Endothelial cell of umbilical vein (primary cell): ENCODE data around the gene NIN. TPM values are rescaled to one million over a fixed set of nuclear protein-coding genes. Genes with fewer than 3 reads are reported as not detected.

ENCODE experiments used
- BruUV-seq: library from RNA; stranded (reverse); fragments of 400-500 nt; replicated peaks from 2 replicates; lab custom pipeline; 2021; lab: Mats Ljungman, UMichigan
- CTCF ChIA-PET: fragments of 300-600, 350-600 bp; sonication (Branson Sonifier 250); formaldehyde crosslinking; loops from one replicate; lab custom pipeline; 2021; ENCODE audit warnings: antibody characterized with exemption, inconsistent platforms; lab: Charles Lee
- POLR2A ChIA-PET: fragments of 300-600, 350-600 bp; sonication (Branson Sonifier 250); formaldehyde crosslinking; loops from one replicate; lab custom pipeline; 2021; ENCODE audit warnings: antibody characterized with exemption, inconsistent platforms; lab: Charles Lee
- DNase-seq: peaks from one replicate; pipeline ENCODE4 v3.0.0-alpha.2; 2011; ENCODE audit warnings: low read depth, low spot score
- FAIRE-seq: peaks from 2 replicates; lab custom pipeline; 2011; peaks lifted over from hg19 to GRCh38; lab: Jason Lieb, UNC
- H2AFZ ChIP-seq: 2 replicates; pipeline ENCODE4 v1.6.0; 2012; ENCODE audit warnings: low read depth, low read length, control low read depth, inconsistent platforms
- H3K27ac ChIP-seq: 2 replicates; pipeline ENCODE4 v1.5.1; 2011; ENCODE audit warnings: low read depth, mild to moderate bottlenecking, control low read depth, low read length, moderate library complexity; ENCODE audit not compliant: insufficient read depth
- H3K27me3 ChIP-seq, 2 experiments: 2 replicates each; pipeline versions ENCODE4 v1.6.0 to v1.6.1; 2011; ENCODE audit warnings: low read length in 2 of 2, mixed read lengths in 1 of 2; ENCODE audit not compliant: control insufficient read depth in 2 of 2, insufficient read depth in 2 of 2
- H3K36me3 ChIP-seq, 2 experiments: 2 replicates in 1 of 2; 3 replicates in 1 of 2; pipeline ENCODE4 v1.5.1; 2011; ENCODE audit warnings: low read length in 2 of 2, mild to moderate bottlenecking in 1 of 2, moderate library complexity in 1 of 2; ENCODE audit not compliant: control insufficient read depth in 2 of 2, insufficient read depth in 2 of 2; ENCODE audit errors: extremely low read depth in 1 of 2
- H3K4me1 ChIP-seq: 3 replicates; pipeline ENCODE4 v1.5.1; 2011; ENCODE audit warnings: mild to moderate bottlenecking, low read length; ENCODE audit not compliant: control insufficient read depth, insufficient read depth; ENCODE audit errors: extremely low read depth
- H3K4me2 ChIP-seq: 2 replicates; pipeline ENCODE4 v1.6.1; 2011; ENCODE audit warnings: low read length, control low read depth, mixed read lengths; ENCODE audit not compliant: insufficient read depth
- H3K4me3 ChIP-seq, 3 experiments: fragments of 200-600 bp in 1 of 3; sonication (generic), shearing (Covaris generic) in 1 of 3; replicated peaks in 1 of 3; 2 replicates each; pipeline ENCODE4 v1.5.1; 2011 to 2016; ENCODE audit warnings: control low read depth in 3 of 3, low read length in 3 of 3, mild to moderate bottlenecking in 2 of 3, inconsistent platforms in 1 of 3, low read depth in 1 of 3, moderate library complexity in 1 of 3; ENCODE audit not compliant: insufficient read depth in 1 of 3
- H3K79me2 ChIP-seq: 2 replicates; pipeline ENCODE4 v1.6.0; 2012; ENCODE audit warnings: low read length, inconsistent platforms; ENCODE audit not compliant: control insufficient read depth, insufficient read depth
- H3K9ac ChIP-seq: replicated peaks from 2 replicates; pipeline ENCODE3; 2011; ENCODE audit warnings: low read length, control low read depth; ENCODE audit not compliant: insufficient read depth; ENCODE audit errors: extremely low read depth
- H3K9me1 ChIP-seq: replicated peaks from 3 replicates; pipeline ENCODE4 v1.6.0; 2011; ENCODE audit warnings: mild to moderate bottlenecking, low read length; ENCODE audit not compliant: control insufficient read depth, insufficient read depth; ENCODE audit errors: extremely low read depth
- H3K9me3 ChIP-seq: replicated peaks from 2 replicates; pipeline ENCODE4 v1.5.1; 2012; ENCODE audit warnings: low read length, inconsistent platforms; ENCODE audit not compliant: control insufficient read depth, insufficient read depth
- H4K20me1 ChIP-seq: replicated peaks from 2 replicates; pipeline ENCODE3; 2011; ENCODE audit warnings: mild to moderate bottlenecking, low read length; ENCODE audit not compliant: control insufficient read depth, insufficient read depth; ENCODE audit errors: extremely low read depth
- CTCF ChIP-seq, 2 donors: IDR thresholded peaks; 1 replicate in 1 of 2; 2 replicates in 1 of 2; pipeline ENCODE4 v1.5.1; 2011; ENCODE audit warnings: low read length in 2 of 2, mild to moderate bottlenecking in 2 of 2, moderate library complexity in 2 of 2, control low read depth in 1 of 2, inconsistent platforms in 1 of 2, low read depth in 1 of 2; ENCODE audit not compliant: insufficient read depth in 1 of 2; ENCODE audit errors: extremely low read depth in 1 of 2
- EZH2 ChIP-seq: IDR thresholded peaks from 2 replicates; pipeline ENCODE4 v1.6.1; 2012; ENCODE audit warnings: borderline replicate concordance, low read depth, mild to moderate bottlenecking, moderate library complexity, low read length, inconsistent platforms; ENCODE audit not compliant: severe bottlenecking
- FOS ChIP-seq: IDR thresholded peaks from 2 replicates; pipeline ENCODE4 v1.6.1; 2011; ENCODE audit warnings: mild to moderate bottlenecking, low read length, moderate library complexity, borderline replicate concordance; ENCODE audit not compliant: insufficient read depth
- GATA2 ChIP-seq: IDR thresholded peaks from 2 replicates; pipeline ENCODE4 v1.7.0; 2011; ENCODE audit warnings: low read depth, mild to moderate bottlenecking, moderate library complexity, mixed read lengths, low read length; ENCODE audit not compliant: insufficient read length, insufficient read depth
- JUN ChIP-seq: IDR thresholded peaks from 2 replicates; pipeline ENCODE4 v1.6.1; 2011; ENCODE audit warnings: borderline replicate concordance, low read depth; ENCODE audit not compliant: insufficient read length, insufficient read depth
- MAX ChIP-seq: IDR thresholded peaks from 2 replicates; pipeline ENCODE4 v1.6.1; 2011; ENCODE audit not compliant: insufficient read depth, insufficient read length
- MYC ChIP-seq: IDR thresholded peaks from one replicate; pipeline ENCODE4 v1.6.1; 2011; ENCODE audit warnings: mild to moderate bottlenecking, low read depth, low read length
- POLR2A ChIP-seq: IDR thresholded peaks from 2 replicates; pipeline ENCODE4 v1.6.1; 2012; ENCODE audit warnings: low read depth, mild to moderate bottlenecking, control low read depth, low read length
- POLR2AphosphoS5 ChIP-seq: IDR thresholded peaks from 2 replicates; pipeline ENCODE4 v1.6.1; 2012; ENCODE audit warnings: low read depth, mild to moderate bottlenecking, control low read depth, low read length, moderate library complexity; ENCODE audit not compliant: insufficient read depth
- dilution Hi-C: fragments of 300-500 bp; cut with MboI; formaldehyde crosslinking; loops from one replicate; pipeline ENCODE4 v1.15.0; 2019; ENCODE audit warnings: low sequenced_read_pairs; ENCODE audit not compliant: extremely low pct_ligation_motif_present
- intact Hi-C: fragments of 100-400 bp; cut with micrococcal nuclease; formaldehyde crosslinking; loops from one replicate; pipeline ENCODE4 v1.10.0; 2022
- polyA plus RNA-seq, 4 experiments: library from polyadenylated mRNA; depleted of rRNA in 3 of 4; stranded (reverse) in 3 of 4; unstranded in 1 of 4; fragments of >200 nt; gene quantifications; 2 replicates each; pipeline versions ENCODE4 v1.2.1 to v1.2.3, GENCODE V29; 2011 to 2012; ENCODE audit warnings: missing spikeins in 1 of 4
- total RNA-seq: library from RNA; stranded (reverse); gene quantifications from 2 replicates; pipeline ENCODE4 v1.2.3, GENCODE V29; 2021

Gene NIN
- total and polyA plus RNA-seq, 2 donors (not counting 3 experiments of a cell fraction or from before 2014, with no cell fraction given) = 7.1 to 76.3 TPM

GRCh38 chr14:50704454-50705010 is 126.4 kb downstream of the NIN start:
- H3K4me2 ChIP-seq = no peak overlapping the region
- intact Hi-C loops = no loop called here
- DNase-seq = no peak
- ChIA-PET POLR2A (no interaction called here), CTCF (interaction anchor here (2.5 kb wide), 1 partner anchor 10 kb away, joined by 11 read pairs; no protein-coding TSS in a partner anchor)
- dilution Hi-C loops = loop anchor here (25.0 kb wide), 1 partner anchor 142 kb away; the partner anchor contains the start of gene ATL1
- H3K79me2 ChIP-seq = no peaks in the 10 kb centered on the region
- BruUV-seq = no TSS peak
- no peaks in the 10 kb centered on the region for H4K20me1 ChIP-seq
- H3K9me1 ChIP-seq = no peaks in the 10 kb centered on the region
- no peak for FAIRE-seq
- H3K36me3 ChIP-seq = no peaks in the 10 kb centered on the region
- H3K9me3 ChIP-seq = no peaks in the 10 kb centered on the region
- H3K4me3 ChIP-seq = no peak overlapping the region
- no peak overlapping the region for H3K9ac ChIP-seq
- peaks cover 2 to 7% of the 10 kb centered on the region in 2 experiments for H3K27me3 ChIP-seq
- TF ChIP-seq CTCF (IDR thresholded peaks at IDR 0.05; ENCODE audit: extremely low read depth in 1 of 2, insufficient read depth in 1 of 2, low read depth in 1 of 2, low read length in 2 of 2) = no peak
- no peak for TF ChIP-seq POLR2AphosphoS5
- no peak for TF ChIP-seq FOS
- no peak for TF ChIP-seq MAX
- no peak for TF ChIP-seq EZH2
- TF ChIP-seq JUN = no peak
- no peak for TF ChIP-seq MYC
- no peak for TF ChIP-seq GATA2
- no peak for TF ChIP-seq POLR2A
- no peak overlapping the region for H3K27ac ChIP-seq
- H3K4me1 ChIP-seq = no peaks in the 10 kb centered on the region
- no peak overlapping the region for H2AFZ ChIP-seq
